Right lobe of liver (tissue), 6 donors: ENCODE data around the gene VKORC1L1. TPM values are rescaled to one million over a fixed set of nuclear protein-coding genes. Genes with fewer than 3 reads are reported as not detected.
"Not testable (repeated sequence)": the region's sequence is repeated elsewhere in the genome, so short reads cannot be mapped to it uniquely, and the experiment has no call there.

Source experiments
- ATAC-seq, 4 donors: fragments of 200-7000 bp; cut with Tn5 transposase; one replicate each; pipeline ENCODE4 v1.9.1; 2020; ENCODE audit warnings: mild to moderate bottlenecking in 4 of 4, moderate library complexity in 4 of 4
- DNase-seq, 3 donors: peaks; one replicate each; pipeline ENCODE4 v3.0.0-alpha.2; 2020
- H3K27ac ChIP-seq, 3 donors: fragments of 200-600 bp; one replicate each; pipeline ENCODE4 v1.8.0; 2022
- H3K27me3 ChIP-seq, 2 donors: fragments of 200-600 bp; one replicate each; pipeline ENCODE4 v1.8.0; 2022
- H3K36me3 ChIP-seq, 4 donors: fragments of 200-600 bp; sonication (generic) in 1 of 4; one replicate each; pipeline versions ENCODE4 v1.5.1 to v1.8.0; 2017 to 2022; ENCODE audit warnings: control low read depth in 1 of 4
- H3K4me1 ChIP-seq, 4 donors: fragments of 200-600 bp; sonication (generic) in 1 of 4; one replicate each; pipeline versions ENCODE4 v1.5.1 to v1.8.0; 2017 to 2022; ENCODE audit warnings: control low read depth in 1 of 4
- H3K4me3 ChIP-seq, 3 donors: fragments of 200-600 bp; one replicate each; pipeline ENCODE4 v1.8.0; 2022
- H3K9me3 ChIP-seq, 4 donors: fragments of 200-600 bp; sonication (generic) in 1 of 4; one replicate each; pipeline versions ENCODE4 v1.5.1 to v1.8.0; 2017 to 2022; ENCODE audit warnings: control low read depth in 1 of 4
- WGBS: methylation state at CpG from one replicate; pipeline ENCODE4 v1.1.6; 2018; ENCODE audit warnings: low coverage, low lambda C conversion rate; ENCODE audit not compliant: insufficient coverage; ENCODE audit errors: missing lambda C conversion rate; 5-methylcytosine and 5-hydroxymethylcytosine counted together
- intact Hi-C, 2 donors: fragments of 100-400 bp; cut with DNase I; formaldehyde crosslinking; loops; one replicate each; pipeline versions ENCODE4 v1.11.2 to v1.14.1; 2022
- total RNA-seq, 6 experiments: library from RNA; depleted of rRNA in 2 of 6; stranded (reverse); fragments of >200 nt in 2 of 6; fragmentation: NEBNext Ultra II Directional in 3 of 6; extraction: Animal tissue kit (Norgen Biotek cat#: 25700) in 3 of 6; gene quantifications; one replicate each; pipeline versions ENCODE4 v1.1.0 to v1.2.4, GENCODE V29; 2016 to 2023
- donor health status: DM: no; HTN: yes; CAD: no.
- donor health status: DM: no; HTN: no; CAD: no.
- donor health status: DM: no; HTN: no; CAD: no.
- donor health status: DM: no; HTN: yes; CAD: no.
- donor health status: DM: no; HTN: yes; CAD: no.

VKORC1L1 gene
- total RNA-seq, 6 experiments from 2014 or later = 9.2 to 26.1 (median 13.2) TPM

DNA sequence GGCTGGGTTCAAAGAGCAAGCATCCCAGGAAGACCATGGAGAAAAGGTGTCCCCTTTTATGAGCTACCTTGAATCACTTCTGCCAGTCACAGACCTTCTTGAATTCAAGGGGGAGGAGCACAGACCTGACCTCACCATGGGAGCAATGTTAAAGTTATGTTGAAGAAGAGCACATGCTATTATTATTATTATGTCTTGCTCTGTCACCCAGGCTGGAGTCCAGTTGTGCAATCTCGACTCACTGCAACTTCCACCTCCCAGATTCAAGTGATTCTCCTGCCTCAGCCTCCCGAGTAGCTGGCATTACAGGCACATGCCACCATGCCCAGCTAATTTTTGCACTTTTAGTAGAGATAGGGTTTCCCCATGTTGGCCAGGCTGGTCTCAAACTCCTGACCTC lies 5.2 kb upstream of the VKORC1L1 start:
- H3K27me3 ChIP-seq, ATAC-seq, H3K4me1 ChIP-seq, H3K4me3 ChIP-seq, H3K36me3 ChIP-seq, DNase-seq, H3K27ac ChIP-seq, intact Hi-C loops, H3K9me3 ChIP-seq: not testable (repeated sequence)
- 88% methylated on average over 2 of the region's 2 CpGs for WGBS

DNA sequence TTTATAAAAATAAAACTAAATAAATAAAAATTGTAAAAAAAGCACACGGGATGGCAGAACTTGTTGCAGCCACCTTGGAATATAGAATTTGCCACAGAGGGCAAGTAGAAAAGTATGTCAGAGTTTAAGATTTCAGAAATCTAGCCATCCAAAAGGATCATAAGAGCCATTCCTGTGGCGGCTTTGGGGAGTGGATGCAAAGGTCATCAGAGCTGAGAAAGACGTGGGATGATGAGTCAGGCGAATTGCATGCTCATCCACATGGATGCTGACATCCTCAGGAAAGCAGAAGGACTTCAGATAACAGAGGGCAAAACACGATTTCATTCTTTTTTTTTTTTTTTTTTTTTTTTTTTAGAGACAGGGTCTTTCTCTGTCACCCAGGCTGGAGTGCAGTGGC lies 3.6 kb upstream of the VKORC1L1 start:
- H3K4me3 ChIP-seq, H3K27ac ChIP-seq, ATAC-seq, H3K27me3 ChIP-seq, intact Hi-C loops, H3K36me3 ChIP-seq, H3K9me3 ChIP-seq, H3K4me1 ChIP-seq, DNase-seq: not testable (repeated sequence)
- 53% methylated on average over 5 of the region's 5 CpGs for WGBS

DNA sequence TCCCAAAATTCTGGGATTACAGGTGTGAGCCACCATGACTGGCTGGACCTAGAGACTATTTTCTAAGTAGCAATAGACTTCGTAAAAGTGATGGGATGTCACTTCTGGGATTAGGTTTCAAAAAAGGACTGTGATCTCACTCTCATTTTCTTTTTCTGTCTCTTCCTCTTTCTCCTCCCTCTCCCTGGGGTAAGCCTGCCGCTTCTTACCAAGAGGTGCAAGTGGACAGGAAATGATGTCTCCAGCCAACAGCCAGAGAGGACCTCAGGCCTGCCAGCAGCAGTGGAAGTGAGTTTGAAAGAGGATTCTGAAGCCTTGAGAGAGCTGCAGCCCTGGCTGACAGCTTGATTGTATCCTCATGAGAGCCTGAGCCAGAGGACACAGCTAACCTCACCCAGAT lies 1.4 kb upstream of the VKORC1L1 start:
- H3K36me3 ChIP-seq, H3K9me3 ChIP-seq, H3K4me1 ChIP-seq, DNase-seq, H3K27ac ChIP-seq, H3K4me3 ChIP-seq, intact Hi-C loops, H3K27me3 ChIP-seq: not testable (repeated sequence)
- peak in 1 of 4 donors; percentile 6 for ATAC-seq
- 45% methylated on average over 2 of the region's 2 CpGs for whole genome bisulfite sequencing

DNA sequence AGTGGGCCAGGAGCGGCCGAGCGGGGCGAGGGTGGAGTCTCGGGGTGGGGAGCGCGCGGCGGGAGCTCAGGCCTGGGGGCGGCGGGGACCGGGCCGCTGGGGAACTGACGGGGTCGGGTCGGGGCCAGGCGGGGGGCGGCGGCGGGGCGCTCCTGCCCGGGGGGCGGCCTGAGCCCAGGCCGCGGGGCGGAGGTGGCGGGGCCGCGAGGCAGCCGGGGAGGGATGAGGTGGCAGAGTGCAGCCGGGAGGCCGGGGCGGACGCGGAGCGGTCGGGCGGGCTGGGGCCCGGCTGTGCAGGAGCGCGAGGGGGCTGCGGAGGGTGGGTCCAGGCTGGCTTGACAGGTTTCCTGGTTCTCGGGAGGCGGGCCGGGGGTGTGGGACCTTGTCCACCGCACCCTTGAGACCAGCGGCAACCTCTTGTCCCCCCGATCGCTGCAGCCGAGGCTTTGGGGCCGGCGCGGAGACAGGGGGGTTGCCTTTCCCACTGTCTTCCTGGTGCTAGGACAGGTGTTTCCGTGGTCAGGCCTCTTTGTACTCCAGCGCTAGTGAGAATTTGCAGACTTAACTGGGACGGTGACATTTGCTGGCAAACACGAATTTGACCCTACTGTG lies 814 bp downstream of the VKORC1L1 start:
- WGBS = 0% methylated on average over 12 of the region's 57 CpGs
- H3K27me3 ChIP-seq = not testable (repeated sequence)
- peak; percentile 7 to 37 (median 20) for ATAC-seq

DNA sequence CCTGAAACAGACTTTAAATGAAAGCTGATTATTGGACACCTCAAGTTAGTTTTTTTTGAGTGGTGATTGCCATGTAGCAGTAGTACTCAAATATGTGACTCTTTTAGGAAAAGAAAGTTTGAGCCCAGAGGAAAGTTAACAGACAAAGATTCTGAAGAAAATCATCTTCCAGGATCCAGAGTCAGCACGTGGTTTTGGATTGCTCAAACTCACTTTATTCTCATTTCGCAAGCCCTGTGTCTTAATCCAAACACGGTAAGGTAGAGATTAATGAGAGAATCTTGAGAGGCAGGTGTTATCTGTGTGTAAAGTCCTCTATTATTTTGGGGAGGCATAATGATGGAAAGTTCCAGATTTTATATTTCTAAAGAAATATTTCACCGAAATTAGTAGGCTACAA lies 2.8 kb downstream of the VKORC1L1 start:
- H3K27me3 ChIP-seq, intact Hi-C loops: not testable (repeated sequence)
- WGBS = 52% methylated on average over 4 of the region's 4 CpGs

More for the DNA sequence above, 814 bp downstream of the VKORC1L1 start:
- DNase-seq = peak; percentile 39 to 63 (median 52)
- H3K9me3 ChIP-seq, intact Hi-C loops, H3K36me3 ChIP-seq, H3K4me1 ChIP-seq: not testable (repeated sequence)
- peak overlapping the region; percentile 77 to 81 (median 80) for H3K4me3 ChIP-seq
- H3K27ac ChIP-seq = peak overlapping the region in 2 of 3 donors; percentile 62 to 63

DNA sequence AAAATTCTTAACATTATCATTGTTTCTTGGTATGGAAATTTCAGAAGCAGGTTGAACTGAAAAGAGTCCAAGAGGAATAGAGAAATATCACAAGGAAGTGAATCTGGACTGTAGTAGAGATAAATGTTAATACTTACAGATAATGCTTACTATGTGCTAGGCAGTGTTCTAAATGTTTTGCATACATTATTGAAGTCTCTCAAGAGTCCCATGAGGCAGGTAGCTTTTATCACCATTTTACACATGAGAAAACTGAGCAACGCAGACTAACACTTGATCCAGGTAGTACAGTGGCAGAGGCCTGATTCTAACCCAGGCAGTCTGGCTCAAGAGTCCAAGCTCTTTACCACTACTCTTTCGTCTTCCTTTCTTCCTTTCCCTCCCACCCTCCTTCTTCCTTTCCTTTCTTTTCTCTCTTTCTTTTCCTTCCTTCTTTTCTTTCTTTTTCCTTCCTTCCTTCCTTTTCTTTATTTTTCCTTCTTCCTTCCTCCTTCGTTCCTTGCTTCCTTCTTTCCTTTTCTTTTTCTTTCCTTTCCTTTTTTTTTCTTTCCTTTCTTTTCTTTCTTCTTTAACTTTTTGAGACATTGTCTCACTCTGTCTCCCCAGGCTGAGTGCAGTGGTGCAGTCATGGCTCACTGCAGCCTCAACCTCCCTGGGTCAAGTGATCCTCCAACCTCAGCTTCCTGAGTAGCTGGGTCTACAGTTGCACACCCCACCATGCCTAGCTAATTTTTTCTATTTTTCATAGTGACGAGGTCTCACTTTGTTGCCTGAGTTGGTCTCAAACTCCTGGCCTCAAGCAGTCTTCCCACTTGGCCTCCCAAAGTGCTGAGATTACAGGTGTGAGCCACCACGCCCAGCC lies 6.6 kb downstream of the VKORC1L1 start:
- intact Hi-C loops, H3K4me1 ChIP-seq, DNase-seq, ATAC-seq, H3K27ac ChIP-seq, H3K9me3 ChIP-seq, H3K27me3 ChIP-seq, H3K4me3 ChIP-seq, H3K36me3 ChIP-seq: not testable (repeated sequence)
- WGBS = 65% methylated on average over 4 of the region's 5 CpGs

More for the DNA sequence above, 2.8 kb downstream of the VKORC1L1 start:
- DNase-seq, H3K36me3 ChIP-seq, ATAC-seq, H3K9me3 ChIP-seq, H3K4me1 ChIP-seq, H3K27ac ChIP-seq, H3K4me3 ChIP-seq: not testable (repeated sequence)

DNA sequence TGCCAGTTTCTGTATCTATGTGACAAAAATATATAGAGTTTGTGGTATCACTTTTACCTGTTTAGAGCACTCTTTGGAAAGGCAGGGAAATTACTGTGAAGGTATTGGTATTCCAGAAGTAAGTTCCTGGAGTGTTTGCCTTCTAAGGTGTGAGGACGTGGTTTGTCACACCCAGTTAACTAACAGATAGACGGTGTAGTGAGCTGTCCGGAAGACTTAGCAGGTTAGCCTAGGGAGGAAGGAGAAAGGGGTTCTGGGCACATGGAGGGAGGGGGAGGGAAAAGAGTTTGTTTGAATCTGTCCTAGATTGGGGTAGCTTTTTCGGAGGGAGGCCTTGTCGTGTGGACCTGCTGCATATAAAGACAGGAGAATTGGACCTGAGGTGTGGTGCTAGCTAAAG lies 7.4 kb downstream of the VKORC1L1 start:
- H3K27me3 ChIP-seq, H3K9me3 ChIP-seq, H3K4me1 ChIP-seq, H3K27ac ChIP-seq, H3K4me3 ChIP-seq, H3K36me3 ChIP-seq, ATAC-seq, intact Hi-C loops, DNase-seq: not testable (repeated sequence)
- 96% methylated on average over 4 of the region's 5 CpGs for WGBS

DNA sequence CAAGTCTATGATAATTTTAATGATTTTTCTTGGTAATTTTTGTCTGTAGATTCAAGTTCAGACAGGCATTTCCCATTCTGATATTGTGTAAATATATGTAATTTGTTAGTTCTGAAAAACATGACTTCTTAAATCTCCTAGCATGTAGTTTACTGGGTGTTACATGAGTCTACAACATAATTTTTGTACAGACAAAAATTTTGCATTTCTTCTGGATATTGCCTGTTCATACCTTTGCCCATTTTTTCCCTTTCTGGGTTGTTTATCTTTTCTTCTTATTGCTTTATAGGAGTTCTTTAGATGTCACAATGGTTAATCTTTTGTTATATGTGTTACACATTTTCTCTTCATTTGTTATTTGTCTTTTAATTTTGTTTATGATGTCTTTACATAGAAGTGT lies 12.1 kb downstream of the VKORC1L1 start:
- H3K27me3 ChIP-seq, DNase-seq, H3K9me3 ChIP-seq, H3K36me3 ChIP-seq, H3K4me1 ChIP-seq, H3K4me3 ChIP-seq, H3K27ac ChIP-seq, ATAC-seq, intact Hi-C loops: not testable (repeated sequence)

DNA sequence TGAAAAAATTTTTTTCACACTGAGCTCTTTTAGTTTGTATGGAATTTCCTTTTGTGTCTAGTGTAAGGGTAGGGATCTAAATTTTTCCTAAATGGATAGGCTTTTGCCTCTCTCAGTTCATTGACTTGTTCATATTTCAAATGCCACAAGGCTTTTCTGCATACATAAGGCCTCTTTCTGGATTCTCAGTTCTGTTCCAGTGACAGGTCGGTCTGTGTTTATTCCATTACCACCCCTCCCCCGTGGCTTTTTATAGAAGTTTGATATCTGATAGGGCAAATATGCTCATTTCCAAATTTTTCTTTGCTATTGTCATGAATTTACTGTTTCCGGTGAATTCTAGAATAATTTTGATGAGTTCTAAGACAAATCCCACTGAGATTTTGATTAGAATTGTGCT lies 12.7 kb downstream of the VKORC1L1 start:
- intact Hi-C loops, ATAC-seq, H3K4me1 ChIP-seq, H3K4me3 ChIP-seq, H3K27ac ChIP-seq, H3K36me3 ChIP-seq, H3K27me3 ChIP-seq, H3K9me3 ChIP-seq, DNase-seq: not testable (repeated sequence)
- WGBS = no CpG with 5 or more reads among the region's 3 CpGs

DNA sequence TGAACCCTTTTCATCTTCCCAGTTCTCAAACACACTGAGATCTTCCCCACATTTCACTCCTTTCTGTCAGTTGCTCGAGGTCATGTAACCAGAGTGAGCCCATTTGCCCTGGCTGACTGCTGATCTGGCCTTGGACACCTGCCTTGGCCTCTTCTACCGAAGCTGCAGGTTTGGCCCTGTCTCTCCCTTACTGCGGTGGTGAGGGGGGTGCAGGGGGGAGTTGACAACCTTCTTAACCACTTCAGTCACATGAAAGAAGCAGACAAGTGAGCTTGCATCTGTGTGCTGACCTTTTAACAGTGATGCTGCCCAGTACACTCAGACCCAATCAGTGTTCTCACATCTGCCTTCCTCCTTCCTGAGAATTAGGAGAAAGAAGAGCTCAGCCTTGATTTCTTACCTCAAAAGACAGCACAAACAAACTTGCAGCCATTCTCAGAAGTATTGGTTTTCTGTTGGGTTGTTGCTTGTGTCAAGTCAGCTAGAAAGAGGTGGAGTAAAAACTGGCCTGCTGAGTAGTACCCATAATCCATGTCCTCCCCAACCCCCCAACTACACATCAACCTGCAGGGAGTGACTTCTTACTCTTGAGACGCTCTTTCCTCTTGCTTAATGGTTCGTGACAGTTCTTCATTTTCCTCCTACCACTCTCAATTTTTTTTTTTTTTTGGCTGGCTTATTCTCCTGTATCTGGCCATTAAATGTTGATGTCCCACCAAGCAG lies 15.7 kb downstream of the VKORC1L1 start:
- H3K36me3 ChIP-seq, H3K4me3 ChIP-seq, H3K27ac ChIP-seq, H3K9me3 ChIP-seq, DNase-seq, H3K27me3 ChIP-seq, intact Hi-C loops: not testable (repeated sequence)
- 60% methylated on average over 5 of the region's 5 CpGs for WGBS
- H3K4me1 ChIP-seq = peaks cover 0 to 12% (median 6%) of the 10 kb centered on the region in 4 donors
- ATAC-seq = peak in 3 of 4 donors; percentile 45 to 77 (median 46)

DNA sequence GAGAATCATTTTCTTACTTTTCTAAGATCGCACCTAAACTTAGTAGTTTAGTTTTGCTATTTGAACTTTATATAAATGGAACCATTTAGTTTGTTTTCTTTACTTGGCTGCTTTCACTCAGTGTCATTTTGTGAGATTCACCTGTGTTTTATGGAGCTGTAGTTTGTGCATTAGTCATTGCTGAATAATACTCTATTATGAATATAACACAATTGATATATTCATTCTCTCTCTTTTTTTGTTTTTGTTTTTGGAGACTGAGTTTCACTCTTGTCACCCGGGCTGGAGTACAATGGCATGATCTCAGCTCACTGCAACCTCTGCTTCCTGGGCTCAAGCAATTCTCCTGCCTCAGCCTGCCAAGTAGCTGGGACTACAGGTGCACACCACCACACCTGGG lies 16.8 kb downstream of the VKORC1L1 start:
- 76% methylated on average over 2 of the region's 2 CpGs for WGBS
- H3K4me3 ChIP-seq, H3K27ac ChIP-seq, H3K9me3 ChIP-seq, H3K27me3 ChIP-seq, H3K36me3 ChIP-seq, intact Hi-C loops, DNase-seq, ATAC-seq: not testable (repeated sequence)
- H3K4me1 ChIP-seq = peaks cover 0 to 12% (median 6%) of the 10 kb centered on the region in 4 donors
